Stimulated activated memory B cell treated with anti-CD40 and anti-IgM and Interleukin-4, amounts not matched to agents 10 μg/mL and 1 μg/mL and 100 μg/mL, for 72 hours (primary cell): ENCODE measurements around the gene TBC1D14.

Experiments
- ATAC-seq: fragments of 150-1000 bp; cut with Tn5 transposase; 2 replicates; pipeline ENCODE4 v1.10.0; 2021
- H3K27ac Mint-ChIP-seq: one replicate; pipeline ENCODE4 v1.8.0; 2022; ENCODE audit warnings: mild to moderate bottlenecking, mixed read lengths
- H3K27me3 Mint-ChIP-seq: one replicate; pipeline ENCODE4 v1.8.0; 2022; ENCODE audit warnings: mixed read lengths
- H3K36me3 Mint-ChIP-seq: one replicate; pipeline ENCODE4 v1.8.0; 2022; ENCODE audit warnings: mixed read lengths
- H3K4me1 Mint-ChIP-seq: one replicate; pipeline ENCODE4 v1.8.0; 2022; ENCODE audit warnings: mixed read lengths
- H3K4me3 Mint-ChIP-seq: one replicate; pipeline ENCODE4 v1.8.0; 2022; ENCODE audit warnings: mild to moderate bottlenecking, moderate library complexity, mixed read lengths
- H3K9me3 Mint-ChIP-seq: one replicate; pipeline ENCODE4 v1.8.0; 2022; ENCODE audit warnings: mixed read lengths

Gene TBC1D14

DNA sequence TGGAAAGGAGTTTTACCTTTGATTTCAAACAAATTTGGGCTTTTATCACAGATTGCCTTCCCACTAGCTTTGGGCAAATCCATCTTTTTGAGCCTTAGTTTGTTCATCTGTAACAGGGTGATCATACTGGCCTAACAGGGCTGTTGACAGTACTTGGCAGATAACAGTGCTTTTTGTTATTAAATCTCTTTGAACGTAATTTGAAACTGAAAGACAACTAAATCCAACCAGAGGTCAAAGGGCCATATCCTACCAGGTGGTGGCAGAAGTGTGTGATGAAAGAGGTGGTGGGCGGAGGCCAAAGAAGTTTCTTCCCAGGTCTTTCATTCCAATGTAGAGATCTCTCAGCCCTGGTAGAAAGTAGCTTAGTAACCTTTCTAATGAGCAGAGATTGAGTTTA is 98.3 kb downstream of the TBC1D14 start:
- H3K4me1 Mint-ChIP-seq, result peaks cover under 1% of the 10 kb centered on the region
- no peaks in the 10 kb centered on the region for H3K9me3 Mint-ChIP-seq
- H3K36me3 Mint-ChIP-seq, result peaks cover 80% of the 10 kb centered on the region
- no peak overlapping the region for H3K27ac Mint-ChIP-seq
- H3K27me3 Mint-ChIP-seq, result no peaks in the 10 kb centered on the region
- H3K4me3 Mint-ChIP-seq, result no peak overlapping the region
- ATAC-seq, result no peak

DNA sequence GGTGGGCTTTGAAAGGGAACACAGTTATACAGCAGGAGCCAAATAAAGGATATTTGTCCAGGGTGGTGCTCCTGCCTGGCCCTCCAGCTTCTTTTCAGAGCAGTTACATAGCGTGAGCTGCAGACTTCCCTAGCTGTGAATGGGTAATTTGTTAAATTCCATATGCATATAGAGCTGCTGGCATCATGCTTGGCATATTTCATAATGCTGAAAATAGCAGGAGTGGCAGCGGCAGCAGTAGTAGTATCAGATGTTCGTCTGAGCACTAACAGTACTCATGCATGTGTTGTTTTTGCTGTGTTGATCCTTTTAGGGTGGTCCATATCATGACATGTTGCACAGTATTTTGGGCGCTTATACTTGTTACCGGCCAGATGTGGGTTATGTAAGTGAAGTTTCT is 99.9 kb downstream of the TBC1D14 start:
- no peak overlapping the region for H3K27ac Mint-ChIP-seq
- H3K4me3 Mint-ChIP-seq, result no peak overlapping the region
- H3K4me1 Mint-ChIP-seq, result peaks cover 17% of the 10 kb centered on the region
- peaks cover 80% of the 10 kb centered on the region for H3K36me3 Mint-ChIP-seq
- no peaks in the 10 kb centered on the region for H3K9me3 Mint-ChIP-seq
- no peaks in the 10 kb centered on the region for H3K27me3 Mint-ChIP-seq
- no peak for ATAC-seq

DNA sequence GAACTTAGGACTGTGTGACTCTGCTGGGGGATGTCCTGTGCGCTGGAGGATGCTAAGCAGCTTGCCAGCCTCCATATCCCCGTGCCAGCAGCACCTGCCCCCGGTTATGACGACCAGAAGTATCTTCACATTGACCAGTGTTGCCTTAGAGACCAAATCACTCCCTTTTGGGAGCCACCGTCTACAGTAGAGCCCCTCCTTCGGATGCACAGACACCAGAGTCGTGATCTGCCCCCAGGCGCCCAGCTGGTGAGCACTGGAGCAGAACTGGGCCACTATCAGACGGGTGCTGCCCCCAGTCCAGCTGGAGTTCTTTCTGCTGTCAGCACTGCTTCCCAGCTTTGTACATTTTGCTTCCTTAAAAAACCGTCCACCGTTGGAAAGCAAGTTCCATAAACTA is 103.5 kb downstream of the TBC1D14 start:
- peak; percentile 60 for ATAC-seq
- Mint-ChIP-seq H3K4me1 (peaks cover 28% of the 10 kb centered on the region), H3K27ac (peak overlapping the region; percentile 82), H3K9me3 (no peaks in the 10 kb centered on the region), H3K27me3 (no peaks in the 10 kb centered on the region), H3K36me3 (peaks cover 79% of the 10 kb centered on the region), H3K4me3 (peak overlapping the region; percentile 64)

DNA sequence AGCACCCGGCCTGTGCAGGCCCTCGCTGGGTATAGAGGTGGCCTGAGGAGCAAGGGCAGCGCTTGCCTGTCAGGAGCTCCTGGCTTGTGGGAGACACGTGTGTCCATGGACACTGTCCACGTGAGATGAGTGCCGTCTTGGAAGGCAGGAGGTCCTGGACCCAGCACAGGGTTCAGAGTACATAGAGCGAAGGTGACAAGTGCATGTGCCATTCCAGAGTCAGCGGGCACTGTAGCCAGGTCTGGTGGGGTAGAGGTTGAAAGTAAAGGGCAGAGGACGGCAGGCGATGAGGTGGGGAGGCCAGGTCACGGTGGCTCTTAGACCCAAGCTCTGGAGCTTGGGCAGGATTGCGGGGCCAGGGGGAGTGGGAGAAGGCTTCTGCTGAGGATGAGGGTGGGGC is 105.2 kb downstream of the TBC1D14 start:
- peaks cover 28% of the 10 kb centered on the region for H3K4me1 Mint-ChIP-seq
- ATAC-seq, result no peak
- no peaks in the 10 kb centered on the region for H3K27me3 Mint-ChIP-seq
- no peak overlapping the region for H3K4me3 Mint-ChIP-seq
- H3K9me3 Mint-ChIP-seq, result no peaks in the 10 kb centered on the region
- H3K36me3 Mint-ChIP-seq, result peaks cover 63% of the 10 kb centered on the region
- H3K27ac Mint-ChIP-seq, result peak overlapping the region; percentile 82

DNA sequence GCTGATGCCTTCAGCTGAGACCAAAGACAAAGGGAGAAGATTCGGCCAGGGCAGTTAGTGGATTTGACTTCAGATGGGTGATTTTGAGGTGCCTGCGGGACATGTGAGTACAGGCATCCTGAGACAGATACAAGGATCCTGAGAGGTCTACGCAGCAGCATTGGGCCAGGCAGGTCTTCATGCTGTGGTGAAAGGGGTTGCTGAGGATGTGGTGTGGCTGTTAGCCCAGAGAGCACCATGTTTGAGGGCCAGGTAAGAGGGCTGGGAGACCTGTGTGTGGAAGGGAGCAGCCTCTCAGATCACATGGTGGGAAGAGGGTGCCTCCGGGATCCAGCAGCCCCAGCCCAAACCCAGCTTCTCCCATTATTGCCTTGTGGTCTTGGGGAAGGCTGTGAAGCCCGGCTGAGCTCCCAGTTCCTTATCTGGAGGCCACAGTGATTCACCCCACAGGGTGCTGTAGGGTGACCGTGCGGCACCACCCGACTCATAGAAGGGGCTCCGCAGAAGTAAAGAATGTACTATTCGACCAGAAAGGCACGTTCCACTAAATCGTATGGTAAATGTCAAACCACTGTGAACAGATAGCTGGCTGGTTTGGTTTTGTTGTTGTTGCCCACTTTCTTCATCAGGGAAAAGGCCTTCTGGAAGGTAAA is 105.9 kb downstream of the TBC1D14 start:
- peak overlapping the region; percentile 82 for H3K27ac Mint-ChIP-seq
- H3K4me1 Mint-ChIP-seq, result peaks cover 28% of the 10 kb centered on the region
- H3K27me3 Mint-ChIP-seq, result no peaks in the 10 kb centered on the region
- peaks cover 63% of the 10 kb centered on the region for H3K36me3 Mint-ChIP-seq
- no peak for ATAC-seq
- no peak overlapping the region for H3K4me3 Mint-ChIP-seq
- H3K9me3 Mint-ChIP-seq, result no peaks in the 10 kb centered on the region

DNA sequence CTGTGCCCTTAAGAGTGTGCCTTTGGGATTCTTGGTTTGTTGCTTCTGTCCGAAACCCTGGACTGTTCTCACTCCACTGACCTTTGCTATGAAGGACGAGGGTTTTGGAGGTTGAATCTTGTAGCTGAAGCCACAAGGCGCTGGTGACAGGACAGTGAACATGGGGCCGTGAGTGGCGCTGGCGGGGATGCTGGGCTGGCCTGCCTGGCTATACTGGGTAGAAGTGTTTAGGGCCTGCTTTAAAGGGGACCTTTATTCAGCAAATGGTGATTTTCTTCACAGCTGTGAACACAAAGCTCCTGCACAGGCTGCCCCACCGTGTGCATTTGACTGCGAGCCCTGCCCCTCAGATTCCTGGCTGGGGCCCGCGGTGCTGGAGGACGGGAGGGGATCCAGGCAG is 106.5 kb downstream of the TBC1D14 start:
- H3K4me1 Mint-ChIP-seq, result peaks cover 28% of the 10 kb centered on the region
- no peak overlapping the region for H3K4me3 Mint-ChIP-seq
- H3K36me3 Mint-ChIP-seq, result peaks cover 63% of the 10 kb centered on the region
- no peak for ATAC-seq
- no peaks in the 10 kb centered on the region for H3K9me3 Mint-ChIP-seq
- no peaks in the 10 kb centered on the region for H3K27me3 Mint-ChIP-seq
- H3K27ac Mint-ChIP-seq, result no peak overlapping the region

DNA sequence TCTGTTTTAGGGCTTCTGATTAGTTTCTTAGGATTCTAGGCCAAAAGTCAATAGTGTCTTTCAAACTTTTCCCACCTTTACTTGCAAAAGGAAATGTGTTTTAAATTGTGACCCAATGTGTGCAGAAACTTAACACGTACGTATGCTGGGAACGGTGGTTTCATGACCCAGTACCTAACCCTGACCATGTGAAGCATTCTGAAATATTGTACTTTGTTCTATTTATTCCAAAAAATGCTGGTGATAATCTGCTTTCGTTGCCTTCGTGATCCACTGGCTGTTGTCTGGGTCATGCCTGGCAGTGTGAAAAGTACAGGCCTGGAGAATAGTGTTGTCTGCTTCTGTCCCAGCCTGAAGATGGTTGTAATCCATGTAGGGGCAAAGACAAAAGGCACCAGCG is 106.9 kb downstream of the TBC1D14 start:
- peaks cover 28% of the 10 kb centered on the region for H3K4me1 Mint-ChIP-seq
- H3K36me3 Mint-ChIP-seq, result peaks cover 62% of the 10 kb centered on the region
- ATAC-seq, result no peak
- no peak overlapping the region for H3K27ac Mint-ChIP-seq
- no peak overlapping the region for H3K4me3 Mint-ChIP-seq
- no peaks in the 10 kb centered on the region for H3K27me3 Mint-ChIP-seq
- H3K9me3 Mint-ChIP-seq, result no peaks in the 10 kb centered on the region

DNA sequence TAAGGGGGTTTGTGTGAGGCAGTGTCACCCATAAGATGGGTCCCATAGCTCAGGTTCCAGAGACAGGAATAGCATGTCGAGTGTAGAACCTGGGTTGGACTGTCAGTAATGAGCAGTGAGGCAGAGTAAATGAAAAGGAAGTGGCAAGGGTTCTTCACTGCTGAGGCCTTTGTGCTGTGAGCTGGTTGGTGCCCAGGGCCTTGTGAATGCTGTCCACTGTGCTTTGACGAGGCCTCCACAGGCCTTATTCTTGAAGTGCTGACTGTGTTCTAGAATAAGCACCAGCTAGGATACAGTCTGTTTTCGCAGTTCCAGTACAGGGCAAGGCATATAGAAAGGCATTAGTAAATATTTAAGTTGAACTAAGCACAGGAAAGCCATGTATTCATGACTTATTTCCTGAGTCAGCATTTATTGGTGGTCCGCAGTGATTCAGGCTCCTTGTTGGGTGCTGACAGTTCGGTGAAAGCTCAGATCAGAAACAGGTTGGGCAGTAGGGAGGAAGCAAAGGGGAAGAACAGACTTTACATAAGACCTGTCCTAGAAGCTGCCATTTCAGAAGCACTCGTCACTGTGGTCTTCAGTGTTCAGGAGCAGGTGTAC is 107.9 kb downstream of the TBC1D14 start:
- no peak overlapping the region for H3K27ac Mint-ChIP-seq
- ATAC-seq, result no peak
- H3K9me3 Mint-ChIP-seq, result no peaks in the 10 kb centered on the region
- H3K4me1 Mint-ChIP-seq, result peaks cover 28% of the 10 kb centered on the region
- no peaks in the 10 kb centered on the region for H3K27me3 Mint-ChIP-seq
- no peak overlapping the region for H3K4me3 Mint-ChIP-seq
- peaks cover 61% of the 10 kb centered on the region for H3K36me3 Mint-ChIP-seq

DNA sequence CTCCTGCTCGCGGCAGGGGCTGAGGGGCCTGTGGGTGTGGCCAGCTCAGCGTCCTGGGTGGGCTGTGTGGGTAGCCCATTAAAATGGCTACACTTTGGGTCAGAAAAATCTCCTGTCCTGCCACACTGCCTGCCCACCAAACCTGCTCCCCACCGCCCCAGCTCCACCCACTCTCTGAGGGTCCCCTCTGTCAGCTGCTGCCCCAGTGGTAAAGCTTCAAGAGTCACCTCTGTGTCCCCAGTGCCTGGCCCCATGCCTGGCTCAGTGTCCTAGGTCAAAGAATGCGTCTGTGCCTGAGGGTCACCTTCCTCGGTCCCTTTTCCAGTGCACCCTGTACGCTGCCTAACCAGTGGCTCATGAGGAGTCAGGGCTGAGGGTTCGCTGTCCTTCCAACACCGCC is 108.7 kb downstream of the TBC1D14 start:
- no peak for ATAC-seq
- Mint-ChIP-seq H3K9me3 (no peaks in the 10 kb centered on the region), H3K4me3 (no peak overlapping the region), H3K27me3 (no peaks in the 10 kb centered on the region), H3K4me1 (peaks cover 24% of the 10 kb centered on the region), H3K36me3 (peaks cover 56% of the 10 kb centered on the region), H3K27ac (no peak overlapping the region)

DNA sequence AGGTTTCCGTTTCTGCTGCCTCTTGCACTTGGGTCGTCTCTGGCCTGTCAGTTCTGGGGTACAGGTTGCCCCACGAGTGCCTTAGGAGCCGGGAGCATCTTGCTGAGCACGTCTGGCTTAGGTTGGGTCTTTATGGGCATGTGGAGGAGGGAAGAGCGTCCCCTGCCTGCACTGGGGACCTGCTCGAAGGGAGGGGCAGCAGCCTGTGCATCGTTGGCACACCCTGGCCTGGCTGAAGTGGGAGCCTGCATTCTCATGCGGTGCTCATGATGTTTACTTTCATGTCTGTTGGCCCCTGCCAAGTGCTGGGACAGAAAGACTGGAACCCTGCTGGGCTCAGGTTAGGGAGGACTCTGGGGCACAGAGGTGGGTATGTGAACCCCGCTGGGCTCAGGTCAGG is 109.7 kb downstream of the TBC1D14 start:
- H3K4me3 Mint-ChIP-seq, result no peak overlapping the region
- no peaks in the 10 kb centered on the region for H3K27me3 Mint-ChIP-seq
- no peaks in the 10 kb centered on the region for H3K9me3 Mint-ChIP-seq
- no peak for ATAC-seq
- peaks cover 13% of the 10 kb centered on the region for H3K4me1 Mint-ChIP-seq
- H3K27ac Mint-ChIP-seq, result no peak overlapping the region
- peaks cover 56% of the 10 kb centered on the region for H3K36me3 Mint-ChIP-seq

DNA sequence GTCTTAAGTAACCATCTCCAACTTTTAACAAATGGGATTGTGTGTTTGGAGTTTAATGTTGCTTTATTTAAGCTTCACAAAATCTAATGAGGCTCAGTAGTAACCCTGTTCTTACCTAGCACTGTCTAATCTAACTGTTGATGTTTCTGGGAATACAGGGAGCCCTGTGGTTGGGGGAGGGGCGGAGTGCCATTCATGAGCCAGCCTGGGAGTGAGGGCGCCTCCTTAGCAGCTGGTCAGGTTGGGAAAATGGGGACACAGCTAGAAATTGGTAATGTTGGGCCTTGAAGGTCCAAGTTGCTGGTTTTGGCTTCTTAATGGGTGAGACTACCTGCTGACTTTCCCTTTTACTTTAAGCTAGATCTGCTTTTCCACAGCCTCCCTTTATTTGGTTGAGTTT is 110.7 kb downstream of the TBC1D14 start:
- no peaks in the 10 kb centered on the region for H3K9me3 Mint-ChIP-seq
- H3K27ac Mint-ChIP-seq, result no peak overlapping the region
- peaks cover 4% of the 10 kb centered on the region for H3K4me1 Mint-ChIP-seq
- H3K4me3 Mint-ChIP-seq, result no peak overlapping the region
- peaks cover 56% of the 10 kb centered on the region for H3K36me3 Mint-ChIP-seq
- H3K27me3 Mint-ChIP-seq, result no peaks in the 10 kb centered on the region
- ATAC-seq, result no peak

DNA sequence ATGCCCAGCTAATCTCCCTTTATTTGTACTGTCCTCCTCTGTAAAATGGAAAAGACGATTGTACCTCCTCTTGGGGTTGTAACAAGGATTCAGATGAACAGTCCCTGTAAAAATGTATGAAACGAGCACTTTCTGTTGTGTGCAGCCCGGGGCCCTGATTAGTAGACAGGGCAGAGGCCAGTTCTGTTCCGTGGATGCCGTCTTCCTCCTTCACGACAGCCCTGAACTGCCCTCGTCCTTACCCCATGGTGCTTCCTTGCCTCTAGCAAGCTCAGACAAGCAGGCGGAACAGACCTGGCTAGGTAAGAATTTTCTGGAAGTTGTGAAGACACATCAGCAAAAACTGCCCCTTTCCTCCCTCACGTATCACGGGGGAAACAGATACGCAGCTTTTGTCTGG is 111.2 kb downstream of the TBC1D14 start:
- Mint-ChIP-seq H3K36me3 (peaks cover 52% of the 10 kb centered on the region), H3K4me1 (no peaks in the 10 kb centered on the region), H3K27me3 (no peaks in the 10 kb centered on the region), H3K9me3 (no peaks in the 10 kb centered on the region), H3K27ac (no peak overlapping the region), H3K4me3 (no peak overlapping the region)
- no peak for ATAC-seq

DNA sequence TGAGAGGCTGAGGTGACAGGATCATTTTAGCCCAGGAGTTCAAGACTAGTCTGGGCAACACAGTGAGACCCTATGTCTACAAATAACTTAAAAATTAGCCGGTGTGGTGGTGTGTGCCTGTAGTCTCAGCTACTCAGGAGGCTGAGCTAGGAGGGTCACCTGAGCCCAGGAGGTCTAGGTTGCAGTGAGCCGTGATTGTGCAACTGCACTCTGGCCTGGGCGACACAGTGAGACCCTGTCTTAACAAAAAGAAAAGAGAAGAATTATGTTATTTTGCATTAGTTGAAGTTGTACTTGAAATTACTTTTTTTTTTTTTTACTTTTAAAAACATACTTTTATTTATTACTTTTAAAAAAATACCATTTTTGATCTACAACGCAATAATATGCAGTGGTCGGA is 111.7 kb downstream of the TBC1D14 start:
- H3K4me3 Mint-ChIP-seq, result no peak overlapping the region
- H3K36me3 Mint-ChIP-seq, result peaks cover 57% of the 10 kb centered on the region
- no peaks in the 10 kb centered on the region for H3K4me1 Mint-ChIP-seq
- ATAC-seq, result no peak
- no peaks in the 10 kb centered on the region for H3K27me3 Mint-ChIP-seq
- no peak overlapping the region for H3K27ac Mint-ChIP-seq
- H3K9me3 Mint-ChIP-seq, result no peaks in the 10 kb centered on the region

DNA sequence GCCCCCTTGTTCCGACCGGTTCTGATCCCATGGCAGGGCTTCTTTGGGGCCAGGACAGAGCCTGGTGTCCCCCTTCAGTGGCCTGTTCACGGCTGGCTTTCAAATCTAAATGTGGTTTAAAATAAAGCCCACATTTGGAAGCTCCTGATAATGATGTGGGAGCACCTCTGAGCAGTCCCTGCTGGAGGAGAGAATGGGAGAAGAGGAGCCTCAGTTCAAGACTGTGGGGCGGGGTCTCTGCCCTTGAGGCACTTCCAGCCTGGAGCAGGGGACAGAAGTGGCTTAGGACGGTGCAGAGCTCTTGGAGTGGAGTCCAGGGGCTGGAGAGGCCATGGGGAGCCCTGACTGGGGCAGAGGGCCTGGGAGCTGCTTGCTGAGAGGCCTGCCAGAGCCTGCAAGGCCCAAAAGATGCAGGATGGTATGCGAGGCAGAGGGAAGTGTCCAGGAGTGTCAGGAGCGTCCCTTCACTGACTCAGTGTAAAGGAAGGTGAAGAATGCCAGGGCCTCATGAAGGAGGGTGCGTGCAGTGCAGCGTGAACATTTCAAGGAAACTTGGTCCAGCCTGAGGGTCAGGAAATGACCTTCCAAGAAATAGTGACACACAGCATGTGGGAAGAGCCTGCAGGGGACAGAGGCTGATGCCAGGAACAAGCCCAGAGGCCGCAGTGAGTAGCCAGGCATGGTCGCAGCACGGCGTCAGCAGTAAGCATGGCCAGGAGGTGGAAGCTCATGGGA is 112.5 kb downstream of the TBC1D14 start:
- H3K4me1 Mint-ChIP-seq, result no peaks in the 10 kb centered on the region
- no peaks in the 10 kb centered on the region for H3K9me3 Mint-ChIP-seq
- no peaks in the 10 kb centered on the region for H3K27me3 Mint-ChIP-seq
- no peak overlapping the region for H3K4me3 Mint-ChIP-seq
- no peak for ATAC-seq
- H3K27ac Mint-ChIP-seq, result no peak overlapping the region
- H3K36me3 Mint-ChIP-seq, result peaks cover 64% of the 10 kb centered on the region

DNA sequence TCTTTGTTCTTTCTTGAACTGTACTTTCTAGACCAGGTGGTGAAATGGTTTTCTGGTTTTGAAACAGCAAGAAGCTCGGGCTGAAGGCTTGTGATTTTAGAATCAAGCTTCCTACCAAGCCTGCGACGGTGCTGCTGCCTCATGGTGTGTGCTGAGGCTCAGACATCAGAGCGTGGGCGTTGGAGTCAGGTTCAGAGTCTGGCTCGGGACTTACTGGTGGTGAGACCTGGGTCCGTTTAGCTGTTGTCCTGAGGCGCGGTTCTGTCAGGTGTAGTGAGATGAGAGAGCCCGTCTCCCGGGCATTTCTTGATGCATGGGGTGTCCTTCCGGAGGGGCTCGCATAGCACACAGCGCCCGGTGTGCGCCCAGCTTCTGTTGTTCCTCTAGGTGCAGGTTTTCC is 113.9 kb downstream of the TBC1D14 start:
- H3K36me3 Mint-ChIP-seq, result peaks cover 70% of the 10 kb centered on the region
- no peak overlapping the region for H3K27ac Mint-ChIP-seq
- no peaks in the 10 kb centered on the region for H3K27me3 Mint-ChIP-seq

DNA sequence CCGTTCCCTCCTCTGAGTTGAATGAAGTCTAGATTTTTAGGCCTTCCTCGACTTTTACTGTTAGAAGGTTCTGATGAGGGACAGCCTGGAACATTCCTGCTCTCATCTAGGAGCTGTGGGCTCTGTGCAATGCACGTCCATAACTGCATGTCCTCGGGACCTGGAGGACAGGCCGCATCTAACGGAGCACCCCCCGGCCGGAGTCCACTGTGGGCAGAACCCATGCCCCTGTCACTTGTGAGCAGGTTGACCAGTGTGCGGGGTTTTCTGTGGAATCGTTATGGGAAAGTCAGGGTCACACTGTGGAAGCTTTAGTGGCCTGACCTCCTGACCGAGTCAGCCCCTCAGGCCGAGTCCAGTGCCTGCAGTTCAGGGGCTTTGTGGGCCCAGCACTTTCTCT is 114.3 kb downstream of the TBC1D14 start:
- Mint-ChIP-seq H3K9me3 (no peaks in the 10 kb centered on the region), H3K4me3 (no peak overlapping the region), H3K4me1 (peaks cover 15% of the 10 kb centered on the region), H3K36me3 (peaks cover 74% of the 10 kb centered on the region), H3K27me3 (no peaks in the 10 kb centered on the region), H3K27ac (no peak overlapping the region)
- ATAC-seq, result no peak

More for the DNA sequence above, 113.9 kb downstream of the TBC1D14 start:
- no peaks in the 10 kb centered on the region for H3K9me3 Mint-ChIP-seq
- no peak for ATAC-seq
- H3K4me1 Mint-ChIP-seq, result peaks cover 11% of the 10 kb centered on the region
- no peak overlapping the region for H3K4me3 Mint-ChIP-seq
